ENCODE measurements around the gene NKD2. TPM values are rescaled to one million over a fixed set of nuclear protein-coding genes. Genes with fewer than 3 reads are reported as not detected.

The NKD2 gene
- total RNA-seq, 2 donors from 2014 or later, result 1.4 to 1.5 TPM

DNA sequence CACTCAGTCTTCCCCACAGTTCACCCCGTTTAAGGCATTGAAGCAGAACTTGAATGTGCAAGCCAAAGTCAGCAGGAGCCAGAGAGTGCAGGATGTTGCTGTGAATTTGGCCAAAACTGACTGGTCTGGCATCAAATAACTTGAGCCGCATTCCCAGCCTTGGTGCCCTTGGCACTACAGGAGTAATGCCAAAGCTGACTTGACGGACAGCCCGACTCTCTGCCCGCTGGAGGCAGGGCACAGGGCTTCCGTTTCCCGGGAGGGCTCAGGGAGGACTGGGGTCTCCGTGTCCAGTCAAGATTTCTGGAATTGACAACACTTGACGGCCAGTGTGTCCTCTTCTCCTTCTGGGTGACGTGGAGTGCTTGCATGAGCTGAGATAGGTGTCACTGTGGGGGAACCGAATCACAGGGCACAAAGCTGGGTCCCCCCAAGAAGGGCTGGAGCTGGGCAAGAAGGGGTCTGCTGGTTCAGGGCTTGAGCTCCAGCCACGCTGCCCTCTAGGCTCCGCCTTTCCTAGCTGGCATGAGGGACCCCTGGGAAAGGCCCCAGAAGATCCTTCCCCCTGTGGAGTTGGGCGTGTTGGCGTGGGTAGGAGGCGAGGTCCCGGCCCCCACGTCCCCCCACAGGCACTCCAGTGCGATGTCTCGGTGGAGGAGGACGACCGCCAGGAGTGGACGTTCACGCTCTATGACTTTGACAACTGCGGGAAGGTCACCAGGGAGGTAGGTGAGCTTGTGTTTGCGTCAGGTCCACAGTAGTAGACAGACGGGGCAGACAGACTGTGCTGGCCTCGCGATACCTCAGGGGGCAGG, 25.2 kb downstream of the NKD2 start:
- H3K27me3 ChIP-seq (replicated peaks; ENCODE audit: insufficient read depth), result no peaks in the 10 kb centered on the region
- no peaks in the 10 kb centered on the region for H3K36me3 ChIP-seq
- H3K27ac ChIP-seq, result no peak overlapping the region
- ATAC-seq (ENCODE audit: insufficient number of reproducible peaks, low FRiP score, low read depth), result no peak
- TF ChIP-seq, protein P1, sequence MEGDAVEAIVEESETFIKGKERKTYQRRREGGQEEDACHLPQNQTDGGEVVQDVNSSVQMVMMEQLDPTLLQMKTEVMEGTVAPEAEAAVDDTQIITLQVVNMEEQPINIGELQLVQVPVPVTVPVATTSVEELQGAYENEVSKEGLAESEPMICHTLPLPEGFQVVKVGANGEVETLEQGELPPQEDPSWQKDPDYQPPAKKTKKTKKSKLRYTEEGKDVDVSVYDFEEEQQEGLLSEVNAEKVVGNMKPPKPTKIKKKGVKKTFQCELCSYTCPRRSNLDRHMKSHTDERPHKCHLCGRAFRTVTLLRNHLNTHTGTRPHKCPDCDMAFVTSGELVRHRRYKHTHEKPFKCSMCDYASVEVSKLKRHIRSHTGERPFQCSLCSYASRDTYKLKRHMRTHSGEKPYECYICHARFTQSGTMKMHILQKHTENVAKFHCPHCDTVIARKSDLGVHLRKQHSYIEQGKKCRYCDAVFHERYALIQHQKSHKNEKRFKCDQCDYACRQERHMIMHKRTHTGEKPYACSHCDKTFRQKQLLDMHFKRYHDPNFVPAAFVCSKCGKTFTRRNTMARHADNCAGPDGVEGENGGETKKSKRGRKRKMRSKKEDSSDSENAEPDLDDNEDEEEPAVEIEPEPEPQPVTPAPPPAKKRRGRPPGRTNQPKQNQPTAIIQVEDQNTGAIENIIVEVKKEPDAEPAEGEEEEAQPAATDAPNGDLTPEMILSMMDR (IDR thresholded peaks at IDR 0.05), result no peak
- H3K9me3 ChIP-seq, result no peaks in the 10 kb centered on the region
- no peak for DNase-seq (ENCODE audit: low spot score)
- H3K4me1 ChIP-seq (ENCODE audit: control insufficient read depth in 1 of 2, low read depth in 2 of 2), result peaks cover 0 to 7% of the 10 kb centered on the region in 2 donors
- no peak overlapping the region for H3K4me3 ChIP-seq

DNA sequence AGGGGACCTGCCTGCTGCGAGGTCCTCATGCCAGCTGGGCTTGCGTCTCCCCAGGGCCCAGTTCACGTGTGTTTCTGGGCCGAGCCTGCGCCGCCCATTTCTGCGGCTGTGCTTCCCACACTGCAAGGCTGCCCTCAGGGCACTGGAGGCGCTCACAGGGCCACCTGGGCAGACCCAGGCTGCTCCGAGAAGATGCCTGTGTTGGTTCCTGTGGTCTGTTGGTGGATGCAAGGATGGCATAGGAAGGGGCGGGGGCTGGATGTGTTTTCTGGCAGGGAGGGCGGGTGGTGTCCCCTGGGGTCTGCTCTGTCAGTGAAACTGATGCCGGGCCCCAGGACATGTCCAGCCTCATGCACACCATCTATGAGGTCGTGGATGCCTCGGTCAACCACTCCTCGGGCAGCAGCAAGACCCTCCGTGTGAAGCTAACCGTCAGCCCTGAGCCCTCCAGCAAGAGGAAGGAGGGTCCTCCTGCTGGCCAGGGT, 25.9 kb downstream of the NKD2 start:
- TF ChIP-seq, protein P1 (IDR thresholded peaks at IDR 0.05), result no peak
- H3K36me3 ChIP-seq, result no peaks in the 10 kb centered on the region
- H3K4me3 ChIP-seq, result no peak overlapping the region
- H3K4me1 ChIP-seq (ENCODE audit: control insufficient read depth in 1 of 2, low read depth in 2 of 2), result peaks cover 0 to 7% of the 10 kb centered on the region in 2 donors
- no peaks in the 10 kb centered on the region for H3K9me3 ChIP-seq
- H3K27ac ChIP-seq, result no peak overlapping the region
- H3K27me3 ChIP-seq (replicated peaks; ENCODE audit: insufficient read depth), result no peaks in the 10 kb centered on the region
- ATAC-seq (ENCODE audit: insufficient number of reproducible peaks, low FRiP score, low read depth) (no peak), DNase-seq (ENCODE audit: low spot score) (no peak)

DNA sequence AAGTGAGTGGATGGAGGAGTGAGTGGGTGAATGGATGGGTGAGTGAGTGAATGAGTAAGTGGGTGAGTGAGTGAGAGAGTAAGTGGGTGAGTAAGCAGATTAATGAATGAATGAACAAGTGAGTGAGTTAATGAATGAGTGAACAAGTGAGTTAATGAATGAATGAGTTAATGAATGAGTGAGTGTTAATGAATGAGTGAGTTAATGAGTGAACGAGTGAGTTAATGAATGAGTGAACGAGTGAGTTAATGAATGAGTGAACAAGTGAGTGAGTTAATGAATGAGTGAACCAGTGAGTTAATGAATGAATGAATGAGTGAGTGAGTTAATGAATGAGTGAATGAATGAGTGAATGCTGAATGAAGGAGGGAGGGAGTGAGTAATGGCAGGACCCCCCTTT, 26.4 kb downstream of the NKD2 start:
- Histone ChIP-seq H3K27ac (no peak overlapping the region), H3K9me3 (no peaks in the 10 kb centered on the region), H3K4me3 (no peak overlapping the region), H3K36me3 (no peaks in the 10 kb centered on the region), H3K4me1 (ENCODE audit: control insufficient read depth in 1 of 2, low read depth in 2 of 2) (peaks cover 0 to 7% of the 10 kb centered on the region in 2 donors), H3K27me3 (replicated peaks; ENCODE audit: insufficient read depth) (no peaks in the 10 kb centered on the region)
- DNase-seq (ENCODE audit: low spot score) (no peak), ATAC-seq (ENCODE audit: insufficient number of reproducible peaks, low FRiP score, low read depth) (no peak)
- TF ChIP-seq, protein P1 (IDR thresholded peaks at IDR 0.05), result no peak

DNA sequence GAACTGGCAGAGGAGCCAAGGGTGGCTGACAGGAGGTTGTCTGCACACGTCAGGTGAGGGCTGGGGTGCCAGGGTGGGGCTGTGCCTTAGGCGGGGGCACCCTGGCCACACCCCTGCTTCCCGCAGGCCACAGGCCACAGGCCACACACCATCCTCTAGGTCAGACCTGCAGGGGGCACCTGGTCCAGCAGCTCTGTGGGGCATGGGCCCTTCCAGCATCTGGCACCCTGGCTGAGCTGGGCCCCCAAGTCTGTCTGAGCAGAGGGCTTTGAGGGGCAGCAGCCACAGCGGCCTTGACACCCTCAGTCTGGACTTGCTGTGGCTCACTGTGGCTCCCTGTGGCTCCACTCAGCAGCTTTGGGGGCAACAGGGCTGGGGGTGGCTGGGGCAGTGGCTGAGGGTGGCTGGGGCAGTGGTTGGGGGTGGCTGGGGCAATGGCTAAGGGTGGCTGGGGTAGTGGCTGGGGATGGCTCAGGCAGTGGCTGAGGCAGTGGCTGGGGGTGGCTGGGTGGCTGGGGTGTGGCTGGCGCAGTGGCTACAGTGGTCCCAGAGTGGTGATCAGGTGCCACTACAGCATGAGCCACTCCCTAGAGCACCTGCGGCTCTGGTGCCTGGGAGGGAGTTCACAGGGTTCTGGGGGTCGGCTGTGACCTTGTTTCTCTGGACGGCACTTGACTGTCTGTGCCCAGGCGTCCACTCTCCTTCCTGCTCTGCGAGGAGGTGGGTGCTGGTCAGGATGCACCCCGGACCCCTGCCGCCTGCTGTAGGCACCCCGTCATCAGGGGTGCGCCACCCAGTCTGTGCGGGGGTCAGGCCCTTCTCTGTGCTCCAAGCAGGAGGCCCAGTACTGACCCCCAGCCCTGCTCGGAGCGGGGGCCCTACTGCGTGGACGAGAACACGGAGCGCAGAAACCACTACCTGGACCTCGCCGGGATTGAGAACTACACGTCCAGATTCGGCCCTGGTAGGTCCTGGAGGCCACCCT, 27.1 kb downstream of the NKD2 start:
- TF ChIP-seq, protein P1 (IDR thresholded peaks at IDR 0.05), result no peak
- no peaks in the 10 kb centered on the region for H3K27me3 ChIP-seq (replicated peaks; ENCODE audit: insufficient read depth)
- H3K4me3 ChIP-seq, result no peak overlapping the region
- H3K27ac ChIP-seq, result no peak overlapping the region
- no peaks in the 10 kb centered on the region for H3K9me3 ChIP-seq
- ATAC-seq (ENCODE audit: insufficient number of reproducible peaks, low FRiP score, low read depth) (no peak), DNase-seq (ENCODE audit: low spot score) (no peak)
- peaks cover 0 to 7% of the 10 kb centered on the region in 2 donors for H3K4me1 ChIP-seq (ENCODE audit: control insufficient read depth in 1 of 2, low read depth in 2 of 2)
- H3K36me3 ChIP-seq, result no peaks in the 10 kb centered on the region

Measured in thoracic aorta (tissue), 2 donors.